ENCODE results near the gene LDB2.

- TF ChIP-seq POLR2A (IDR thresholded peaks at IDR 0.05; ENCODE audit: low read depth, low read length) (no peak), POLR2AphosphoS5 (IDR thresholded peaks at IDR 0.05; ENCODE audit: low read depth, low read length) (no peak)
Measured at GRCh38 chr4:16772366-16772850, 126.0 kb downstream of the LDB2 start.
